Right kidney (tissue), 1 donor: ENCODE data around the gene PKNOX2.
A peak's percentile ranks its signal among the peaks of the same experiment; 100 is the strongest.

Experiments
- DNase-seq: peaks from one replicate; pipeline ENCODE4 v3.0.0-alpha.2; 2016

The PKNOX2 gene

DNA sequence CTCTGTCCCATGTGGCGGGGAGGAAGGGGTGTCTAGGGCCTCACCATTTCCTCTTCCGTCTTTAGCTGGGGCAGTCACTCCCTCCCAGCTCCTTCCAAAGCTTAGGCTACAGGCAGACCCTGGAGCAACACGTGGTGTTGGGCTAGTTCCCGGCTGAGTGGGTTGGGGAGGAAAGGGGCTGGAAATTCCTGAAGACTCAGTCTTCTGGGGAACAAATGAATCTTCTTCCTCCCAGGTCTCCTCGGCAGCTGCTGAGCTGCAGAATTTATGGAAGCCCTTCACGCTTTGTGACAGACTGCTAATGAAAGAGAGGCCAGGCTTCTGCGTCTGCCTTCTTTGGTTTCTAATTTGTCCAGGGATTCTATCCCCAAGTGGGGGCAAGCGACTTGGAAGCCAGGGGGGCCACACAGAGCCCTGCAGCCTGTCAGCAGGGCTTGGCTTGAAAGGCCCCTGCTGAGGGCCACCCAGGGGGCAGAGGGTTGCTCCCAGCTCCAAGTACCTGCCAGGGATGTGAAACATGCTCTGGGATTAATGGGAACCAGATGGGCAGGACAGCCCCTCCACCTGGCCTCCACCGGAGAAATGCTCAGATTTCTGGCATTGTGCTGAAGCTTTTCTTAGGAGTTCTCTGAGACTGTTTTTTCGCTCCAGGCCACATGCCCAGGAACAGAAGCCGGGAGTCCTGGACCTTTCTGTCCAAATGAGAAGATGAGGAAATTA is 123.1 kb downstream of the PKNOX2 start:
- DNase-seq: peak; percentile 74

- DNase-seq: no peak
Observed at GRCh38 chr11:125289419-125290098, 125.0 kb downstream of the PKNOX2 start.

DNA sequence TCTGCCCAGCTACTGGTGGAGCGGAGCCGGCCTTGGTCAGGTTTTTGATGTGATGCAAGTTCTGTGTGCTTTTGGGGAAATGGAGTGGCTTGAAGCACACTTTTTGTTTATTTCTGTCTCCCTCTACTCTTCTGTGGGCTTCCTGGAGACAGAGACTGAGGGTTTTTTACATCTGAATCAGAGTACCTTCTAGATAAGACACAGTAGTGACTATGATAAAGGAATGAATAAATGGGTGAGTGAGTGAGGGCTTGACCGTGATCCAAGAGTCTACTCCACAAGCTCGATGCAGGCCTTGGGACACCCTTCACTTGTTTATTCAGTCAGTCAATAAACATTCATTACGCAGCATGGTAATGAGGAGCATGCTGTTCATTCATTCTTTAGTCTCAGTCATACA is 125.7 kb downstream of the PKNOX2 start:
- DNase-seq: no peak

GRCh38 chr11:125292100-125292499 is 127.5 kb downstream of the PKNOX2 start:
- no peak for DNase-seq

- DNase-seq: no peak
Observed at GRCh38 chr11:125293596-125293995, 129.0 kb downstream of the PKNOX2 start.

- DNase-seq: no peak
Observed at GRCh38 chr11:125295931-125296330, 131.4 kb downstream of the PKNOX2 start.

GRCh38 chr11:125297346-125297915 is 132.9 kb downstream of the PKNOX2 start:
- no peak for DNase-seq

- no peak for DNase-seq
Observed at GRCh38 chr11:125299061-125299615, 134.6 kb downstream of the PKNOX2 start.

DNA sequence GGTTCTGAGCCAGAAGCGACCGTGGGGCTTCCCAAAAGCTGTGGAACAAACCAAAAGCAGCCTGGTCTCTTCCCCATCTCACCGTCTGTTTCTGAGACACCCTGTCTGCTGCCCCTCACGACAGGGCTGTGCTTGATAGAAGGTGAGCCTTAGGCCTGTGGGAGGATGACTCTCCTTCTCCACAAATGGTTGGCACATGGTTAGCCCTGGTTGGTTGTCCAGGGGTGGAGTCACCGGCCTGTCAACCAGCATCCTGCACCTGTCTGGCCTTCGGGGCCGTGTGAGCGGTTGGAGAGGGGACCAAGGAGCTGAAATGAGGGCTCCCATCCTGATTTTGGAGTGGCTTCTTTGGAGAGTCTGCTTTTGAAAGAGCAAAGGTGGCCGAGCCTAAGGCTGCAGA is 135.3 kb downstream of the PKNOX2 start:
- no peak for DNase-seq

- no peak for DNase-seq
Observed at GRCh38 chr11:125300791-125301218, 136.3 kb downstream of the PKNOX2 start.

- DNase-seq: no peak
Observed at GRCh38 chr11:125301346-125301745, 136.8 kb downstream of the PKNOX2 start.

- DNase-seq: no peak
Observed at GRCh38 chr11:125303186-125303585, 138.6 kb downstream of the PKNOX2 start.

DNA sequence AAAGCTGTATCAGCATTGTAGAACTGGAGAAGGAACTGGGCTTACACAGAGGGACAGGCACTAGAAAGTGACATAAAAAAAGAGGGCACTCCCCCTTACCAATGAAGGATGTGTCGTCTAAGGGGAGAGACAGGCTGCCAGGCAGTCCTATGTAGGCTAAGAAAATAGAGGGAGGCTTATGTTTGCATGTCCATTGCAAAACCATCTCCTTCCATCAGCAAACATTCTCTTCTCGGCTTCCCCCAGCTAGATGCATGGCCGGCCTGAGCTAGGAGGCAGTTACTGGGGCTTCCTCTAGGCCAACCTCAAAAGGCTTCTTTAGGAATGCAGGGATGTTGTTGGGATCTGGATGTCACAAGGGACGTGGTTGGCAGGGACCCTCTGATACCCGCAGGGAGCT is 139.1 kb downstream of the PKNOX2 start:
- no peak for DNase-seq

- DNase-seq: peak; percentile 46
Observed at GRCh38 chr11:125304136-125304535, 139.6 kb downstream of the PKNOX2 start.

GRCh38 chr11:125304876-125305275 is 140.3 kb downstream of the PKNOX2 start:
- no peak for DNase-seq

- DNase-seq: peak; percentile 35
Observed at GRCh38 chr11:125305345-125305744, 140.8 kb downstream of the PKNOX2 start.

DNA sequence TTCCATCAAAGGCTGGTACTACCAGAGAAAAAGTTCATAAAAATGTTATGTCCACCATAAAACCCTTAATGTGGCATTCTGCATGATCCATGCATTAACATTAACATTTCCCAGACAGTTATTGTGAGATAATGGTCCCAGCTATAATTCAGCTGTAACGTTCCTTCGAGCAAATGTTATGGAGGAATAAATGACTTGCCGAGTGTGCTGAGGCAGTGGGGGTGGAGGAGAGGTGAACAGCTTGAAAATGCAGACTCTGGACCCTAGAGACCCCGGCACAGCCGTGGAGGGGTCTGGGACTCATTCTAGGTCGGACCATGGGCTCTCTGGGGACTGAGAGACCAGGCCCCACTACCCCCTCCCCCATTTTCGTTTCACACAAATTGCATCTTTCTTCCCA is 141.9 kb downstream of the PKNOX2 start:
- DNase-seq: no peak

DNA sequence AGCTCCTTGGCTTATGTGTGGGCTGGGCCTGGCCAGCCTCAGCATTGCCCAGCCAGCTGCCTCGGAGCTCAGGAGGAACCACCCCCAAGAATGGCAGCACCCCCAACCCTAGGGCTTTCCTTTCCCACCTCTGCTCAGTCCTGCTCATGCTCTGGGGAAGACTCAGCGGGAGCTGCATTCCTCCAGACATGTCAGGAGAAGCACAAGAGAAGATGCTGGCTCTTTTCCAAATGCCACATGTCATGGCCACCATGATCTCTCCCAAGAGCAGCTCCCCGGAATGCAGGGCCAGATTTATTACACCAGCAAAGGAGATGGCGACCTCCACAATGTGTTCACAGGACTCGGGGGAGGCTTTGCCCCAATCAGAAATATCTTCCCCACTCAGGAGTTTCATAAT is 143.7 kb downstream of the PKNOX2 start:
- DNase-seq: no peak

DNA sequence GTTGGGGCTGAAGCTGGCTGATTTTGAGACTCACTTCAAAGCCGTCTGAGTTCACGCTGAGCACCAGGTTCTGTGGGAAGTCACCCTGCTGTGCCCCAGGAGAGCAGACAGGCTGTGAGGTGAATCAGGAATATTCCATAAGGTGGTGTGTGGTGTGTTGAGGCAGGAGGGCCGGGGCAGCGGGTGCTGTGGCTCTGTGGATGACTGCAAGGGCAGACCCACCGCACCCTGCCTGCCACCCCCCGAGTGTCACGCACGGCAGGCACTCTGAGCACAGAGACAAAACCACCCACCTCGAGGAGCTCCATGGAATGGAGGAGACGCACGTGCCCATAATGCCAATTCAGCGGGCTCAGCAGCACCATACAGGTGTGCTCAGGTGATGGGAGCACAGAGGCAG is 147.8 kb downstream of the PKNOX2 start:
- no peak for DNase-seq

GRCh38 chr11:125312812-125313211 is 148.3 kb downstream of the PKNOX2 start:
- DNase-seq: no peak

DNA sequence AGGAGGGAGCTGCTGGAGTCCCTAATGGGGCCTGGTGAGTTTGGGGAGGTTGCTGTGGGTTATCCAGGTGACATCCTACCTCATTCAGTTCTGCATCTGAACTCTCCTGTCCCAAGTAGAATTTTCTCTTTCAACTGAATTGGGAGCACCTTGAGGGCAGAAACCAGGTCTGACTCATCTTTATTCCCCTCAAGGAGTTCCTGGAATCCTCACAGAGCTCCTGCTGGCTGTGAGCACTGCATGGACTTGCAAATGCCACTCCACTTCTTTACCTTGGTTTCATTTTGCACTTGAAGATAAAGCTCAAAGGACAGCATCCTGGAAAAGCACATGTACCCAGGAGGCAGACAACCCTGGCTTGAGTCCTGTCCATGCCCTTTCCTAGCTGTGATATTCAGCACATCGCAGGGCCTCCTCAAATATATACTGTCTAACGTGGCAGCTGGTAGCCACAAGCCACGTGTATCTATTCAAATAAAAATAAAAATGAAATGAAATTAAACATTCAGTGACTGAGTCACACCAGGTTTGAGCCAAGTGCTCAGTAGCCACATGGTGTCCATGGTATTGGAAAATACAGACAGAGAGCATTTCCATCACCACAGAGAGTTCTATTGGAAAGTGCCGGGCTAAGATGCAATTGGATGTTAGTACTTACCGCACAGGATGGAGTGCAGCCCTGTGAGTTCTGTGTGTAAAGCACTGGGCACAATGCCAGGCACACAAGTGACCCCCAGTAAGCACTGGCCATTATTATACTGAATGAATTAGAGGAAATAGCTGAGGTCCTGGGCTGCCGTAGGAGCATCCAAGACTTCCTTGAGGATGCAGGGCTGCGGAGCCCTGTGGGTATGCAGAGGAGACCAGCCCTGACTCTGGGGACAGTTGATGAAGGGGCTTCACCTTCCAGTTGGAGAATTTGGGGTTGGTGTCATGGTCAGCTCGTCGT is 149.0 kb downstream of the PKNOX2 start:
- no peak for DNase-seq
